NCI-H510A treated with DMSO at 0.1 percent for 48 hours (cell line): Measurements from ENCODE around the gene UMAD1.

Experiments
- DNase-seq: peaks from one replicate; lab custom pipeline; 2025; lab: John Stamatoyannopoulos, UW

UMAD1 gene

GRCh38 chr7:7883394-7883793, 242.8 kb downstream of the UMAD1 start:
- DNase-seq = no peak

GRCh38 chr7:7884855-7885254, 244.3 kb downstream of the UMAD1 start:
- DNase-seq = no peak

- DNase-seq = no peak
These were observed 249.4 kb downstream of the UMAD1 start for GRCh38 chr7:7889791-7890568.

GRCh38 chr7:7895004-7895650, 254.6 kb downstream of the UMAD1 start:
- DNase-seq = no peak

GRCh38 chr7:7895754-7896153, 255.2 kb downstream of the UMAD1 start:
- peak; percentile 12 for DNase-seq

GRCh38 chr7:7897509-7897908, 257.0 kb downstream of the UMAD1 start:
- DNase-seq = no peak

GRCh38 chr7:7897949-7898515, 257.5 kb downstream of the UMAD1 start:
- DNase-seq = no peak

- no peak for DNase-seq
These were observed 262.3 kb downstream of the UMAD1 start for GRCh38 chr7:7902845-7903244.

GRCh38 chr7:7907306-7907705, 266.8 kb downstream of the UMAD1 start:
- no peak for DNase-seq

- no peak for DNase-seq
These were observed 268.1 kb downstream of the UMAD1 start for GRCh38 chr7:7908622-7909145.

- DNase-seq = no peak
These were observed 268.8 kb downstream of the UMAD1 start for GRCh38 chr7:7909376-7909775.

- DNase-seq = no peak
These were observed 271.0 kb downstream of the UMAD1 start for GRCh38 chr7:7911369-7912123.

- DNase-seq = no peak
These were observed 272.4 kb downstream of the UMAD1 start for GRCh38 chr7:7912937-7913336.

GRCh38 chr7:7913504-7913903, 273.0 kb downstream of the UMAD1 start:
- DNase-seq = peak; percentile 53

GRCh38 chr7:7914547-7914946, 274.0 kb downstream of the UMAD1 start:
- no peak for DNase-seq

GRCh38 chr7:7916064-7916463, 275.5 kb downstream of the UMAD1 start:
- DNase-seq = no peak

GRCh38 chr7:7917593-7917992, 277.0 kb downstream of the UMAD1 start:
- DNase-seq = no peak

GRCh38 chr7:7918736-7919448, 278.3 kb downstream of the UMAD1 start:
- DNase-seq = no peak

GRCh38 chr7:7919449-7919945, 278.9 kb downstream of the UMAD1 start:
- DNase-seq = no peak

- no peak for DNase-seq
These were observed 279.5 kb downstream of the UMAD1 start for GRCh38 chr7:7920056-7920455.

- DNase-seq = no peak
These were observed 279.9 kb downstream of the UMAD1 start for GRCh38 chr7:7920481-7920880.

GRCh38 chr7:7921830-7922229, 281.3 kb downstream of the UMAD1 start:
- DNase-seq = no peak
